Sigmoid colon (tissue), 4 donors: ENCODE measurements around the gene MACROD2.

Source experiments
- CTCF ChIP-seq, 4 experiments: fragments of 450-650 bp in 3 of 4; fragments of 200-600 bp in 1 of 4; IDR thresholded peaks; one replicate each; pipeline ENCODE4 v1.5.1; 2016 to 2019; ENCODE audit warnings: antibody characterized with exemption in 4 of 4, mild to moderate bottlenecking in 3 of 4, moderate library complexity in 2 of 4
- EP300 ChIP-seq, 4 donors: sonication (generic); formaldehyde crosslinking; IDR thresholded peaks; one replicate each; pipeline ENCODE4 v1.6.1; 2017; ENCODE audit warnings: antibody characterized with exemption in 4 of 4
- POLR2AphosphoS5 ChIP-seq, 4 donors: sonication (generic); formaldehyde crosslinking; IDR thresholded peaks; one replicate each; pipeline ENCODE4 v1.6.1; 2017; ENCODE audit warnings: antibody characterized with exemption in 4 of 4

- TF ChIP-seq CTCF (IDR thresholded peaks at IDR 0.05), result no peak
- no peak for TF ChIP-seq POLR2AphosphoS5 (IDR thresholded peaks at IDR 0.05)
- no peak for TF ChIP-seq EP300 (IDR thresholded peaks at IDR 0.05)
Observed at GRCh38 chr20:13990465-13990864, 4.9 kb upstream of the MACROD2 start, which contains the start of gene SEL1L2.
